COLO668 (cell line): Measurements from ENCODE around the gene GC.
"Not testable (repeated sequence)": the region's sequence is repeated elsewhere in the genome, so short reads cannot be mapped to it uniquely, and the experiment has no call there.

Experiments
- DNase-seq: peaks from one replicate; lab custom pipeline; 2025; ENCODE audit not compliant: unreplicated experiment; lab: John Stamatoyannopoulos, UW

The GC gene

GRCh38 chr4:71783972-71784371 lies at the start of gene GC:
Gene GC (minus strand): TSS chr4:71784079. CDS start chr4:71784018, 61 bp downstream.
- no peak for DNase-seq

GRCh38 chr4:71833232-71833900 lies 49.5 kb upstream of the GC start:
- DNase-seq: no peak

GRCh38 chr4:71832049-71832448 lies 48.2 kb upstream of the GC start:
- no peak for DNase-seq

- DNase-seq: no peak
Observed at GRCh38 chr4:71830497-71831190, 46.8 kb upstream of the GC start.

- DNase-seq: no peak
Observed at GRCh38 chr4:71828470-71828869, 44.6 kb upstream of the GC start.

GRCh38 chr4:71827826-71828225 lies 43.9 kb upstream of the GC start:
- no peak for DNase-seq

GRCh38 chr4:71816676-71817303 lies 32.9 kb upstream of the GC start:
- no peak for DNase-seq

- no peak for DNase-seq
Observed at GRCh38 chr4:71814433-71814832, 30.6 kb upstream of the GC start.

- DNase-seq: not testable (repeated sequence)
Observed at GRCh38 chr4:71809805-71810204, 25.9 kb upstream of the GC start.

GRCh38 chr4:71807469-71807868 lies 23.6 kb upstream of the GC start:
- no peak for DNase-seq

GRCh38 chr4:71805230-71805629 lies 21.4 kb upstream of the GC start:
- DNase-seq: peak; percentile 16

- DNase-seq: peak; percentile 37
Observed at GRCh38 chr4:71804017-71804697, 20.3 kb upstream of the GC start.

- DNase-seq: no peak
Observed at GRCh38 chr4:71785959-71786358, 2.1 kb upstream of the GC start.

- no peak for DNase-seq
Observed at GRCh38 chr4:71784569-71785197, 804 bp upstream of the GC start.

GRCh38 chr4:71777891-71778290 lies 6.0 kb downstream of the GC start:
- DNase-seq: no peak

- DNase-seq: no peak
Observed at GRCh38 chr4:71775449-71775848, 8.4 kb downstream of the GC start.

- DNase-seq: no peak
Observed at GRCh38 chr4:71774136-71774535, 9.7 kb downstream of the GC start.

GRCh38 chr4:71773004-71773403 lies 10.9 kb downstream of the GC start:
- no peak for DNase-seq

GRCh38 chr4:71772592-71772991 lies 11.3 kb downstream of the GC start:
- no peak for DNase-seq

GRCh38 chr4:71771613-71772012 lies 12.3 kb downstream of the GC start:
- DNase-seq: no peak

- DNase-seq: no peak
Observed at GRCh38 chr4:71769434-71769833, 14.4 kb downstream of the GC start.
